CD4-positive, alpha-beta T cell (primary cell): ENCODE results near the gene POLR3H. TPM values are rescaled to one million over a fixed set of nuclear protein-coding genes. Genes with fewer than 3 reads are reported as not detected.

Experiments
- ATAC-seq: fragments of 200-7000 bp; cut with Tn5 transposase; one replicate; pipeline ENCODE4 v1.10.0; 2022; ENCODE audit warnings: mild to moderate bottlenecking; ENCODE audit not compliant: poor library complexity
- CTCF ChIA-PET: fragments of 350-600 bp; sonication (Branson Sonifier 250); formaldehyde crosslinking; loops from one replicate; lab custom pipeline; 2021; ENCODE audit warnings: antibody characterized with exemption, inconsistent platforms; lab: Charles Lee
- POLR2A ChIA-PET: fragments of 350-600 bp; sonication (Branson Sonifier 250); formaldehyde crosslinking; loops from one replicate; lab custom pipeline; 2021; ENCODE audit warnings: antibody characterized with exemption, inconsistent platforms; lab: Charles Lee
- DNase-seq, 14 experiments: peaks; one replicate each; pipeline ENCODE4 v3.0.0-alpha.2; 2013 to 2020; ENCODE audit warnings: mixed read lengths in 2 of 14
- H3K27ac ChIP-seq, 2 donors: one replicate each; pipeline versions ENCODE4 v1.5.1 to v1.7.0; 2013; ENCODE audit warnings: low read length in 2 of 2, low read depth in 1 of 2, mild to moderate bottlenecking in 1 of 2
- H3K27me3 ChIP-seq, 2 experiments: 1 replicate in 1 of 2; 2 replicates in 1 of 2; pipeline versions ENCODE4 v1.6.1 to v1.7.0; 2013; ENCODE audit warnings: low read length in 2 of 2, control low read depth in 1 of 2, mild to moderate bottlenecking in 1 of 2, moderate library complexity in 1 of 2; ENCODE audit not compliant: insufficient read depth in 2 of 2, control insufficient read depth in 1 of 2
- H3K36me3 ChIP-seq: one replicate; pipeline ENCODE4 v1.6.1; 2013; ENCODE audit warnings: low read length, control low read depth; ENCODE audit not compliant: insufficient read depth
- H3K4me1 ChIP-seq: one replicate; pipeline ENCODE4 v1.6.1; 2013; ENCODE audit warnings: low read length, control low read depth; ENCODE audit not compliant: insufficient read depth
- H3K4me3 ChIP-seq: one replicate; pipeline ENCODE4 v1.5.1; 2013; ENCODE audit warnings: mild to moderate bottlenecking, low read length, moderate library complexity
- H3K9me3 ChIP-seq, 2 experiments: 1 replicate in 1 of 2; 2 replicates in 1 of 2; pipeline versions ENCODE4 v1.6.1 to v1.7.0; 2013; ENCODE audit warnings: low read length in 2 of 2, mild to moderate bottlenecking in 2 of 2, control low read depth in 1 of 2, moderate library complexity in 1 of 2; ENCODE audit not compliant: control insufficient read depth in 1 of 2, insufficient read depth in 1 of 2
- H3K27ac Mint-ChIP-seq: one replicate; pipeline ENCODE4 v1.8.0; 2020; ENCODE audit warnings: mixed read lengths
- H3K27me3 Mint-ChIP-seq: one replicate; pipeline ENCODE4 v1.8.0; 2021; ENCODE audit warnings: mixed read lengths
- H3K36me3 Mint-ChIP-seq: one replicate; pipeline ENCODE4 v1.8.0; 2021; ENCODE audit warnings: low read depth, mixed read lengths
- H3K4me1 Mint-ChIP-seq: one replicate; pipeline ENCODE4 v1.8.0; 2021; ENCODE audit warnings: low read depth, mixed read lengths
- H3K4me3 Mint-ChIP-seq: one replicate; pipeline ENCODE4 v1.8.0; 2020; ENCODE audit warnings: mild to moderate bottlenecking, mixed read lengths
- H3K9me3 Mint-ChIP-seq: one replicate; pipeline ENCODE4 v1.8.0; 2020; ENCODE audit warnings: mixed read lengths
- CTCF ChIP-seq: fragments of 200-600 bp; IDR thresholded peaks from one replicate; pipeline ENCODE4 v1.8.0; 2022; ENCODE audit warnings: antibody characterized with exemption, mild to moderate bottlenecking
- intact Hi-C, 2 experiments: fragments of 100-400 bp; cut with DNase I in 1 of 2; cut with micrococcal nuclease in 1 of 2; formaldehyde crosslinking; loops; one replicate each; pipeline versions ENCODE4 v1.15.1 to v1.9.0; 2023 to 2025; cut with DNase I, micrococcal nuclease
- total RNA-seq, 174 experiments: library from RNA in 2 of 174; stranded (reverse) in 2 of 174; gene quantifications; one replicate each; pipeline ENCODE4 v1.2.3 and lab custom pipeline; 2021 to 2026

The POLR3H gene
- total RNA-seq, 2 experiments from 2014 or later, result 13.4 to 17.3 TPM

GRCh38 chr22:41571786-41572185, 27.5 kb upstream of the POLR3H start:
- CTCF ChIA-PET, result no interaction called here
- no peaks in the 10 kb centered on the region for H3K9me3 Mint-ChIP-seq
- Histone ChIP-seq H3K4me1 (no peaks in the 10 kb centered on the region), H3K4me3 (no peak overlapping the region), H3K9me3 (no peaks in the 10 kb centered on the region), H3K27me3 (no peaks in the 10 kb centered on the region), H3K36me3 (peaks cover 1% of the 10 kb centered on the region), H3K27ac (no peak overlapping the region)
- no peak overlapping the region for H3K4me3 Mint-ChIP-seq
- ATAC-seq (no peak), DNase-seq (no peak)
- POLR2A ChIA-PET, result no interaction called here
- no peak for TF ChIP-seq CTCF
- H3K27me3 Mint-ChIP-seq, result no peaks in the 10 kb centered on the region
- H3K4me1 Mint-ChIP-seq, result no peaks in the 10 kb centered on the region
- no peak overlapping the region for H3K27ac Mint-ChIP-seq
- H3K36me3 Mint-ChIP-seq, result peaks cover 4% of the 10 kb centered on the region
- intact Hi-C loops, result no loop called here

DNA sequence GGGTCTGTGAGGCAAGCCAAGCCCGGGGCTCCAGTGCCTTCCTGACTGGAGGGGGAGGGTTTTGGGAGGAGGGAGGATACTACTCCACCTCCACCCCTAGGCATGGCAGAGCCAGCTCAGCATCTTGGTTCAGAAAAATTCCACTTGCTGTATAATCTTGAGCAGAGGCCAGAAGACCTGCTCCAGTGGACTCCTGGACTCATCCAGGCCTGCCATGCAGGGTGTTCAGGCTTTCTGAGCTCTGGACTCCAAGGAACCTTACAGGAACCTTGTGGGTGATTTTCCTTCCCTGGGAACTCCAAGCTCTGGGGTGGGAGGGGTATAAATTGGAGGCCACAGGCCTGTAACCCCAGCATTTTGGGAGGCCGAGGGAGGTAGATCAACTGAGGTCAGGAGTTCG, 26.0 kb upstream of the POLR3H start:
- no peaks in the 10 kb centered on the region for H3K4me1 ChIP-seq
- Mint-ChIP-seq H3K27ac (no peak overlapping the region), H3K36me3 (no peaks in the 10 kb centered on the region), H3K9me3 (no peaks in the 10 kb centered on the region), H3K27me3 (no peaks in the 10 kb centered on the region), H3K4me1 (no peaks in the 10 kb centered on the region), H3K4me3 (no peak overlapping the region)
- DNase-seq (no peak), ATAC-seq (no peak)
- H3K36me3 ChIP-seq, result no peaks in the 10 kb centered on the region
- H3K27ac ChIP-seq, result no peak overlapping the region
- POLR2A ChIA-PET, result no interaction called here
- H3K27me3 ChIP-seq, result no peaks in the 10 kb centered on the region
- H3K9me3 ChIP-seq, result no peaks in the 10 kb centered on the region
- TF ChIP-seq CTCF, result no peak
- intact Hi-C loops, result no loop called here
- no peak overlapping the region for H3K4me3 ChIP-seq
- CTCF ChIA-PET, result interaction anchor here (0.6 to 1.0 kb wide), 2 partner anchors 18 to 30 kb away, joined by 3 read pairs; no protein-coding TSS in a partner anchor

GRCh38 chr22:41568811-41569210, 24.5 kb upstream of the POLR3H start:
- no peaks in the 10 kb centered on the region for H3K36me3 ChIP-seq
- TF ChIP-seq CTCF, result no peak
- Mint-ChIP-seq H3K4me1 (no peaks in the 10 kb centered on the region), H3K9me3 (no peaks in the 10 kb centered on the region), H3K36me3 (no peaks in the 10 kb centered on the region), H3K27ac (no peak overlapping the region), H3K27me3 (no peaks in the 10 kb centered on the region), H3K4me3 (no peak overlapping the region)
- no peaks in the 10 kb centered on the region for H3K9me3 ChIP-seq
- H3K27me3 ChIP-seq, result no peaks in the 10 kb centered on the region
- POLR2A ChIA-PET, result no interaction called here
- H3K4me1 ChIP-seq, result no peaks in the 10 kb centered on the region
- no peak overlapping the region for H3K4me3 ChIP-seq
- H3K27ac ChIP-seq, result no peak overlapping the region
- intact Hi-C loops, result no loop called here
- no peak for DNase-seq
- CTCF ChIA-PET, result no interaction called here
- ATAC-seq, result no peak
